ENCODE results near the gene NTNG1.

Gene NTNG1

DNA sequence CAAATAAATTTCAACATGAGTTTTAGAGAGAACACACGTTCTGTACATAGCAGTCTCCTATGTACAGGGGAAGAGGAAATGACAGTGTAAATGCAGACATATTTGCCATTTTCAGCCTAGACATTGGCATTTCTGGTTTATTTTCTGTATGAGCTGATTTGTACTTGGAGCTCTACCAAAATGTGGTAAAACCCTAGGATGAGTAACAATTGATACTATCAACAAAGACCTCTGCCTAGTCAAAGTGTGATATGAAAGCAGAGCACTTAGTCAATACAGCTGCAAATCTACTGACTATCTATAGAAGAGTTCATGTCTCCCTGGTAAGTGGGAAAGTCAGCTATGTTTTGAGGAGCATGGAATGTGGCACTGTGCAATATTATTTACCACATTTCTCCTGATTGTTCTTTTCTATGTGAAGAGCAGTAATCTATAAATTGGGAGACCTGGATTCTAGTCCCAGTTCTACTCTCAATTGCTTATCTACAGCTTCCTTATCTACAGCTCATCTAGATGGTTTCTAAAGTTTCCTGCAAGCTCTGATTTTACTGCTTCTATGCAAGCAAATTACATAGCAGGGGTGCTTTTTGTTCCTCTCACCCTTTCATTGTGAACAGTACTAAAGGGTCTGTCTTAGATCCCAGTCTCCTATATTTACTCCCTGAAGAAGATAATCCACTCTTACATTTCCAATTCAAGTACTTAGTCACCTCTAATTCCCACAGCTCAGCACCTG is 334.2 kb downstream of the NTNG1 start:
- no peak for DNase-seq

DNA sequence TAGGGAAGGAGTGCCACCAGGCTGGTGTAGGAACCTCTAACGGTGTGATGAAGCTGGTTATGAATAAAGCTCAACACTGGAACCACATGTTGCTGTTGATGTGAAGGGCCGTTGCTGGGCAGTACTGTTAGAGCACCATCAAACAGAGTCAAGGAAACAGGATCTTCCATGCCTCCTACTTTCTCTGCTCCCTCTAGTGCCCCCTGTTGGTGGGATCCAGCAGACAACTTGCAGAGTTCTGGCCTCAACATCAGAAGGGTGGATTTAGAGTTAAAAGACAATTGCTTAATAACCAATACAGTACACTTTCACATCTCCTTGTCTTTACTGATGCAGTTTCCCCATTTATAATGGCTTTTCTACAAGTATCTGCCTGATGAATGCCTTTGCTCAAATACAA is 336.4 kb downstream of the NTNG1 start:
- DNase-seq: no peak

DNA sequence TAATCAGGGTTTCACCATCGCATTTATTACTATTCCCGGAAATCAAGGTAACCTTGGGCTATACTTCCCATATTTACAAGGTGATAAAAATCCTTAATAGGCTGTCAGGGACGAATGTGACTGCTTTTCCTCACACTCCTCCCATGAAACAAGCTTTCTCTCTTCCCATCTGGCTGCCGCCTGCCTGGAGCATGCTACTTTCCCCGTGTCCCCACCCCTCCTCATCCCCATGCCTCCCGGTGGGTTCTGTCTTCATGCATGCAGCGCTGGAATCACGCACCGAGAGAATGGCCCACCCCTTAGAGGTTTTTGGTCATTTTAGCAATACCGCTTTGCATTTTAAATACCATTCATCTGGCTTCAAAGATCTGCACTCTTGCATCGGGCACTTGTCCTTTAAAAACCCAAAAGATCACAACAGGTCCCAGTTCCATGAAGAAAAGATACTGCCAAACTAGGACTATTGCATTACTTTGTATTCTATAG is 339.1 kb downstream of the NTNG1 start:
- DNase-seq: no peak

DNA sequence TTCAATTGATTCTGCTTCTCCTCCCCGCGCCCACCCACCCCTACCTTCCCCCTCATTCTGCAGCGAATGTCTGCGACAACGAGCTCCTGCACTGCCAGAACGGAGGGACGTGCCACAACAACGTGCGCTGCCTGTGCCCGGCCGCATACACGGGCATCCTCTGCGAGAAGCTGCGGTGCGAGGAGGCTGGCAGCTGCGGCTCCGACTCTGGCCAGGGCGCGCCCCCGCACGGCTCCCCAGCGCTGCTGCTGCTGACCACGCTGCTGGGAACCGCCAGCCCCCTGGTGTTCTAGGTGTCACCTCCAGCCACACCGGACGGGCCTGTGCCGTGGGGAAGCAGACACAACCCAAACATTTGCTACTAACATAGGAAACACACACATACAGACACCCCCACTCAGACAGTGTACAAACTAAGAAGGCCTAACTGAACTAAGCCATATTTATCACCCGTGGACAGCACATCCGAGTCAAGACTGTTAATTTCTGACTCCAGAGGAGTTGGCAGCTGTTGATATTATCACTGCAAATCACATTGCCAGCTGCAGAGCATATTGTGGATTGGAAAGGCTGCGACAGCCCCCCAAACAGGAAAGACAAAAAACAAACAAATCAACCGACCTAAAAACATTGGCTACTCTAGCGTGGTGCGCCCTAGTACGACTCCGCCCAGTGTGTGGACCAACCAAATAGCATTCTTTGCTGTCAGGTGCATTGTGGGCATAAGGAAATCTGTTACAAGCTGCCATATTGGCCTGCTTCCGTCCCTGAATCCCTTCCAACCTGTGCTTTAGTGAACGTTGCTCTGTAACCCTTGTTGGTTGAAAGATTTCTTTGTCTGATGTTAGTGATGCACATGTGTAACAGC is 339.9 kb downstream of the NTNG1 start:
- DNase-seq: no peak

DNA sequence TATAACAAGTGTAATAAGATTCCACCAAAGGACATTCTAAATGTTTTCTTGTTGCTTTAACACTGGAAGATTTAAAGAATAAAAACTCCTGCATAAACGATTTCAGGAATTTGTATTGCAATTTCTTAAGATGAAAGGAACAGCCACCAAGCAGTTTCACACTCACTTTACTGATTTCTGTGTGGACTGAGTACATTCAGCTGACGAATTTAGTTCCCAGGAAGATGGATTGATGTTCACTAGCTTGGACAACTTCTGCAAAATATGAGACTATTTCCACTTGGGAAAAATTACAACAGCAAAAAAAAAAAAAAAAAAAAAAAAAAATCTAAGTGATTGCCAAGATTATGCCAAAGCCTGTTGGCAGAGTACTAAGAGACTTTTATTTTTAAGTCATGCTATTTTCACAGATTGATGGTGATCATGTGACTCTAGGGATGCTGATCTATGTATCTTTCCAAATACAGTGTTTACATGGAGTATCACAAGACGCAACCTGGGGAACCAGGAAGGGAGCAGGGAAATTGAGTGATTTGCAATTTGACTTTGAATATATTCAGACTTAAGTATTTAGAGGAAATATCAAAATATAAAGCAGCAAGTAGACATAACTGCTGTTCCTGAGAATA is 341.0 kb downstream of the NTNG1 start:
- no peak for DNase-seq

DNA sequence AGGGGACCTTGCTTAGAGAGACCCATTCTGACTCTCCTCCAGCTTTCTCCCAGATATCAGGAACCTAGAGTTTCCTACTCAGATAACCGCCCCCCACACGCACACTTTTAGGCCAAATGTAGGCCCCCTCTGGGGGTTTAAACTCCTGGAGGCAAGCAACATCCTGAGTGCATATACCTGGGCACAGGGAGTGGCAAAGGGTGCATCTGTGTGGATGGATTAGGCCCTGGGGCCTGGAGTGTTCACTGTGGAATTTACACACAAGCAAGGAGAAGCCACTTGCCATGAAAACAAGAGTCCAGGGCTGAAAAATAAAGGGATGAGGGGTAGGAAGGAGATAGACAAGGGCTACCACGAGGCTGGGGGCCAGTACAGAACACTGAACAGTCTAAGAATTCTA is 343.1 kb downstream of the NTNG1 start:
- no peak for DNase-seq

DNA sequence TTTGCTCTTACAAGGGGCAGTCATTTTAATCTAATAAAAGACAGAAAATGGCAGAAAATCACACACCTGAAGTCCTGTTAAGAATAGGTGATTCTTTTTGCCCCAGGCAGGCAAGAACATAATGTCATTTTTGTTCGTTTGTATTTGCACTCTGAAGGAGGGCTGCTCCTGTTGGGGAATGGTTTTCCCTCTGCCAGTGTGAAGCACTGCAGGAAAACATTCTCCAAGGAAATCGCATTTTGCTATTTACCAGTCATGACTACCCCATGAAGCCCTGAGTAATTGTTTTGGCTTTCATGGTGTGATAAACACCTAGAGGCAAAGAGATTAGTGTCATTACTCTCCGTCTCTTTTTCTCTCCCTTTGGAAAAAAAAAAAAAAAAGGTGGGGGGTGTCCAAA is 345.5 kb downstream of the NTNG1 start:
- no peak for DNase-seq

DNA sequence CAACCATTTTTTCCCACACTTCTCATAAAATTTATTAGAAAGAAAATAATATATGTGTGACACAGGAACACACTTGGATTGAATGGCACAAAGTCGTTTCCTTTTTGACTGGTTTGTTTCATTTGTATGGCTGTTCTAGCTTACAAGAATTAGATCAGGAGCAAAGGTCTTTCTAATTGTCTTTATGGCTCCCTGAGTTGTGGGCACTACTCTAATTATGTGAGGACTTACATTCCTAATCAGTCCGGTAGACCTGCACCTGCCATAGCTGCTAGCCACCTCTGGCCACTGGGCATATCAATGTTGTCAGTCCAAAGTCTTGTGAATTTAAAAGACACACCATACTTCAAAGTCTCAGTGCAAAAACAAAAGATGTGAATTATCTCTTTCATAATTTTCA is 346.7 kb downstream of the NTNG1 start:
- no peak for DNase-seq

DNA sequence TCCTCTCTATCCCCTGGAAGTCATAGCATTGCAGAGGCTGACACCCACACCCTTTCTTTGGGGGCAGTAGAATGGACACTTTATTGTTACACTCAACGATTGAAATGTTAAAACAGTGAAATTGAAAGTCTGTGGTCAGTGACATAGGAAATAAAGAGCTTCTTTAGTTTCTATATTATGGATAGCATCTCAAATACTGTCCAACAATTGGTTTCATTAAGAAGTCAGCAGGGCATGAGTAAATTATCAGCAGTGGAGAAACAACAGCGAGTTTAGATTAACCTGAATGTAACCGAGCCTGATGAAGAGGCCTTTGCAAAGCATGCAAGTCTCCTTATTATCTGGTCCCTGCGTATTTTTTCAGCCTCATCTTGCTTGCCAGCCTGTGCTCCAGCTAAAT is 350.7 kb downstream of the NTNG1 start:
- no peak for DNase-seq

DNA sequence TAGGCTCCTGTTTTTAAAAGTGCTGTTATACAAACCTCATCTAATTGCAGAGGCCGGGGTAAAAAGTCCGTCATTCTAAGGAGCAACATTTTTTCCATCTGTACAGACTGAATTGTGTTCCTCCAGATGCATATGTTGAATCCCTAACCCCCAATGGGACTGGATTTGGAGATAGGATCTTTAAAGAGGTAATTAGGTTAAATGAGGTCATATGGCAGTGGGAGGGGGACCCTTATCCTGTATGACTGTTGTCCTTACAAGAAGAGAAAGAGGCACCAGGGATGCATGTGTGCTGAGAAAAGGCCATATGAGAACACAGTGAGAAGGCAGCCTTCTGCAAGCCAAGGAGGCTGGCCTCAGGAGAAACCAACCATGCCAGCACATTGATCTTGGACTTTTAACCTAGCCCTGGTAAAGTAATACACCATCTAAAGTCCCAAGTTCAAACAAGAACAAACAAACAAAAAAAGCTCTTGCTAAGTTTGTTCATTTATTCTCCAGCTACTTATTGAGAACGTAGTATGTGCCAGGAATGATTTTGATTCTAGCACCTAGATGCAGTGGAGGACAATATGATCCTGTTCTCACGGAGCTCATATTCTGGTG is 352.4 kb downstream of the NTNG1 start:
- DNase-seq: no peak

DNA sequence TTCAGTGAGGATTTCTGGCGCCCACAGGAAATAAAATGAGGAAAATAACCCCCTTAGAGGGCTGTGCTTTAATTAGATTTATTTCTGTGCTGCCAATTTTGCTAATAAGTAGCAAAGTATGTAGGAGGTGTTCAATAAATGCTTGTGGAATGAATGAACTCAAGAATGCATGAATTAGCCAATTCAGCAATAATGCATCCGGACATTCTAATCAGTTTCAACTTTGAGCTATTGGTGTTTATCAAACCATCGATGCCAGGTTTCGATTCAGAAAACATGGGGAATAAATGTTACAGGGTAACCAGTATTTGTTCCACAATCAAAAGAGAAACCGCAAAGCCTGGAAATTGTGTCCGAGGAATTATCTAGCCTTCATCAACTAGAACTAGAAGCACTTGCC is 353.2 kb downstream of the NTNG1 start:
- DNase-seq: no peak

DNA sequence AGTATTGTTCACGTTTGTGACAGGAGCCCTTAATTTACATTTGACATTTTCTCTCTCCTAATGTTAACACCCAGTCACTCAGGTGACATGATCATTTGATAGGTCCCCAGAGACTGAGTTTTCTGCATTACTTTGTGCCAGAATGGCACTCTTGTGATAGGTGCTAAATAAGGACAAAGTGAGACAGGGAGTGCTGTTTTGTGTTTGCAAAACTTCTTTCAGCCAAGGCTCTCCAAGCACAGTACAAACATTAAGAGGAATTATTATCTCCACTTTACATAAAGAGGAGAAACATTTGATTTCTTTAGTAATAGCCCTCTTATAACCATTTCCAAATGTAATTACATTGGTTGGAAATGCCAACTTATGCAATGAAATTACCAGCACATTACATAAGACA is 355.2 kb downstream of the NTNG1 start:
- no peak for DNase-seq

DNA sequence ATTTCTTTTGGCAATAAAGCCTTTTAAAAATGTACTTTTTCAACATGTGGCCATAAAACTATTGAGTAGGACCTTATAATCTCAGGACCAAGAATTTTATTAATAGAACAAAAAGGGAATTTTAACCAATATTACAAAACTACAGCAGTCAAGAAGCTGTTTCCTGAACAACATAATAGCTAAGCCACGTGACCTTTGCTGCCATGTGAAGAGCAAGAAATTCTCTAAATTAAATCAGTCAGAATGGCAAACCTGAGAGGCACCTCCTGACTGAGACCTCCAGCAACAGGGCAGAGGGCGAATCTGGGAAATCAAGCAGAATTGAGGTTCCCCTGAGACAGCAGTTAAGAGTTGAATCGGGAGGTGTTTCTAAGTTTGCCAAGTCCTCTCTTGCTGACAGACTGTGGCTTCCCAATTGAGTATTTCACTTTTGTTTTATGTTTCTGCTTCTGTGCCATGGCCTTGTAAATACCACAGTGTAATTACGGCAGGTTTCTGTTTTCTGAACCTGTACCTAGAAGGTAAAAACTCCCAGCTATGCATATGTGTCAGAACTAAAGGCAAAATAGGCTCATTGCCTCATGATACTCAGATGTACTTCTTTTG is 358.4 kb downstream of the NTNG1 start:
- no peak for DNase-seq

DNA sequence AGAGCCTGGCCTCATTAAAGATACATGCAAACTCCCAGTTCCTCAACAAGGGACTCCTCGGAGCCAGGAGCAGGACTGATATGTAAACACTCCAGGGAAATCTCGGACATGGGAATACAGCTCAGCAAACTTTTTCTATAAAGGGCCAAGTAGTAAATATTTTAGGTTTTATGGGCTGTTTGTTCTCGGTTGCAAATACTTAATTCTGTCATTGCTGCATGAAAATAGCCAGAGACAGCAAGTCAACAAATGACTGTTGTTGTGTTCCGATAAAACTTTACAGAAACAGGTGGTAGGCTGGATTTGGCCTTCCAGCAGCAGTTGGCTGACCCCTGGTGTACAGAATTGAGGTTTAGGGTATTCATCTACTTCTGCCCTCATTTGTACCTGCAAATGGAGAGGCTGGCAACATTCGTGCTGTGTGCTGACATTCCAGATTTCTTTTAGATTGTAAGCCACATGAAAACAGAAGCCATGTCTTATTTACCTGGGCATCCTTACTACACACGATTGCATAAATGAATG is 360.3 kb downstream of the NTNG1 start:
- DNase-seq: no peak

DNA sequence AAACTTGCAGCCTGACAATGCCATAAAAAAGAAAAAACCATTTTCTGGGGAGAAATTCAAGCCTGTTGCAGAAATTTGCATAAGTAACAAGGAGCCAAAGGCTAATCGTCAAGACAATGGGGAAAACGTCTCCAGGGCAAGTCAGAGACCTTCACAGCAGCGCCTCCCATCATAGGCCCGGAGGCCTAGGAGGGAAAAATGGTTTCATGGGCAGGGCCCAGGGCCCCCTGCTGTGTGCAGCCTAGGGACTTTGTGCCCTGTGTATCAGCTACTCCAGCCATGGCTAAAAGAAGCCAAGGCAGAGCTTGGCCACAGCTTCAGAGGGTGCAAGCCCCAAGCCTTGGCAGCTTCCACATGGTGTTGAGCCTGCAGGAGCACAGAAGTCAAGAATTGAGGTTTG is 369.5 kb downstream of the NTNG1 start:
- no peak for DNase-seq

DNA sequence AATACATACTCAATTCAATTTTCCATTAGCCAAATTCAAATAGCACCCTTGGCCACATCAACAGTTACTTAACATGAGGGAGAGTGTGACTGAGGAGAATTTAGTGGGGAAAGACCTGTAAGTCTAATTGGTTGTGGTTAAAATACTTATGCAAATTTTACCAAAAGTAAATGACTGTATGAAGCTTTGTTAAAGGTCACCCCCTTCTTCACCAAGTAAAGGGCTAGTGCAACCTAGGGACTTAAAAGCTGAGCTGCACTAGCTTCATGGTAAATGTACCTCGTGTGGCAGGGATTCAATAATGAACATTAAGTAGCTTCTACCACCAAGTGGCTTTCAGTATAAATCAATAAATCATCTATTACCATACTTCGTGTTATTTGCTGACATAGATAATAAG is 372.0 kb downstream of the NTNG1 start:
- DNase-seq: no peak

DNA sequence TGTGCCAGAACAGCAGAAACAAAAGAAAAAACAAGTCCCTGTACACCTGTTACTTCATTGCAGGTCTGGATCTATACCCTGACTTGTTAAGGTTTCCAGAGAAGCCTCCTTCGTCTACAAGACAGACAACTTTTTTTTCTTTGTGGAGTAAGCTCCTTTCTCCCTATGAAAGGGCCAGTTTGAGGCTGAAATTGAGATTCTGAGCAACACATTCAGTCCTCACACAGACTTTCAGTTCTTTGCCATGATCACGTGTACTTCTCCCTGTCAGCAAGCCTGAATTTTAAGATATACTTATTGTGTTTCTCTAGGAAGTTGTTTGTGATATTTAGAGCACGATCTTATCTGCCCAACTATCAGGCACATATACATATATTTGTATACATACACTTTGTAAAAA is 374.0 kb downstream of the NTNG1 start:
- DNase-seq: no peak

DNA sequence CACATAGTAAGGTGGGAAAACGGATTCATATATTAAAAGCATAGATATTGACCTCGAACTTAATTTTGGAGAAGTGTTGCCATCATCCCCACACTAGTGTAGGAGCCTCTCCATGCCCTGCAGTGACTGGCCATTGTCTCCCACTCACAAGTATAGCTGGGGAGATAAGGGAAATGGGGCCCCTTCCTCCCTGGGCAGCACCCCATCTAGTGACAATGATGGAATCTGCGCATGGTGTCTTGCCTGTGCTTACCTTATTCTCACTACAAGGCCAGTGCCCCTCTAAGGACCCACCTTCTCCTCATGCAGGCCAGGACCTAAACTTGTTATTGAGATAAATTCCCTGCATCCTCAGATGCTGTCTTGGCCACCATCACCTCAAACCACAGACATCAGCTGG is 374.9 kb downstream of the NTNG1 start:
- no peak for DNase-seq

DNA sequence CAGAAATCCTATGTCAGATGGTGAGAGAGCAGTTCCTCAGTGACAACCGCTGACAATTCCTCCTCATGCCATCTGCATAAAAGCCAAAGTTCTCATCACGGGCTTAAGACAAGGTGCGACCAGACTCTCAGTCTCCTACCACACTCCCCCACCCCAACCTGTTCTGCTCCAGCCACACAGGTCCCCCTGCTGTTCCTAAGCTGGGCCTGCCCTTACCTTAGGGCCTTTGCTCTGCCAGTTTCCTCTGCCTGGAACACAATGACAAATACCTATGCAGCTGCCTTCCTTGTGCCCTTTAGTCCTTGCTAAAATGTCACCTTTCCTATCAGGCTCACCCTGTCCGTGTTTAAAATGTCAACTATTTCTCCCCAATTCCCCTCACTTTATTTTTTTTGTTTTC is 382.2 kb downstream of the NTNG1 start:
- no peak for DNase-seq

DNA sequence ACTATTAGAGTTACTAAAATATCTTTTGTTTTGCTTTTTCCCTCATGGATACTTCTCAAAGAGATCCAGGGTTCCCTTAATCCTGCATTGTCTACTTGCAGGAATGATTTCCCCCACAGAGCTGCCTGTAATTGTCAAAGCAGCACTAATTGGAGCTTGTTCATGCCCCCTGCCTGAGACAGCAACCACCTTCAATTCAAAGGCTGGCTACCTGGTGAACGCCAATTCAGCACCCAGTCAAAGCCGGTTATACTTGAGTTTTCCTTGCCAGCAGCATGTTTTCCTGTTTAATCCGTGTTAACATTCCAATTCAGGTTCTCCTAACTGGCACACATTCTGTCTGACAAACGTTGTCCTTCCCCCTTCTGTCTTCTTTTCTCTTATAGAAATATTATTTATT is 382.9 kb downstream of the NTNG1 start:
- DNase-seq: no peak

DNA sequence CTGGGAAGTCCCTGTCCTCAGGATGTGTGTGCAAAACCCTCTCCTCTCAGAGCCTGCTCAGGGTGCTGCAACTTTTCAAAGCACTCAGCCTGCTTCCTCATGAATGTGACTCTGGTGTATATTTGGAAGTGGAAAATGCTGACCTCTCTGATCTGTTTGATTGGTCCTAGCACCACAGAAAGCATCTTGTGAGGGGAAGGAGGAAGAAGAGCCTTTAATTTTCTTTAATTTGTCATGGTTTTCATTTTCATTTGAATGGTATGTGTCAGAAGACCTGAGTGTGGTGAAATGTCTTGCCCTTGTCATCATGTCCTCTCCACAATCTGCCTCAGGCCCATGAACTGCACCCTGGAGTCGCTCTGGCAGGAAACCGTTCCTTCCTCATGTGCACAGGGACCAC is 383.5 kb downstream of the NTNG1 start:
- no peak for DNase-seq

DNA sequence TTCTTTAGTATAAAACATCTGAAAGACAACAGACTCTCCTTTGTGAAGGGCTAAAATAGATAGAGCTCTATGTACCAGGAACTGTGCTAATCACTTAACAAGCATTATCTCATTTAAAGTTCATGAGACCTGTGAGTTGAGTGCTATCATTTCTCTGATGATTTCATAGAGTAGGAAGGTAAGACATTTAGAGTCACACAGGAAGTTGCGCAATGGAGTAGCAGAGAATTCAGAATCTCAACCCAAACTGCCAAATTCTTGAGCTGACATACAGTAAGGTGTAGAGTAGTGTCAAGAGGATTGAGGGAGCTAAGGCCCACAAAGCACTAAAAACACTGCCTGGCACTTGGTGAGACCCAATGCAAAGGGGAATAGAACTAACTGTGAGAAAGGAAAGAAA is 384.3 kb downstream of the NTNG1 start:
- DNase-seq: no peak

DNA sequence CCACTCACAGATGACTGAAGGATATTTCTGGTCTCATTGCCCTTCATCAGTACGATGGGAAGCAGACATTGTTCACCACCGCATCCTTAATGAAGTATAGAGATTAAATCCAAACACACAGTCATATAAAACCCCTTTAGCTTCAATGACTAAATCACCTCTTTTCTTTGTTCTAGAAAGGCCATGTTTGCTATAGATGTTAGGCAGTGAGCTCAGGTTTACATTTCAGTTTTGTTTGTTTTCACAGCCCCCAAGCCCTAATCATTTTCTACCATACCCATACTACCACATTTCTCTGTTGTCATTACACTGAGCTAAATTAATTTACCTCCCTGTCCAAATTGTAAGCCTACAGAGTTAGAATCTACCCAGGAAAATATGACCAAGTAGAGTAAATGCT is 385.1 kb downstream of the NTNG1 start:
- DNase-seq: no peak
